SU-DHL-6 (cell line): ENCODE data around the gene ASTN2.

ENCODE experiments used
- H2AFZ ChIP-seq: fragments of 200-600 bp; sonication (generic); 2 replicates; pipeline ENCODE4 v1.6.1; 2014; ENCODE audit warnings: low read depth, mild to moderate bottlenecking, moderate library complexity, mixed read lengths, antibody characterized with exemption, low read length; ENCODE audit not compliant: severe bottlenecking
- H3F3A ChIP-seq: fragments of 200-600 bp; shearing (Covaris generic); 2 replicates; pipeline ENCODE4 v1.6.0; 2016; ENCODE audit warnings: antibody characterized with exemption, mild to moderate bottlenecking; ENCODE audit not compliant: insufficient read depth
- H3K27ac ChIP-seq: fragments of 200-600 bp; sonication (generic); 2 replicates; pipeline ENCODE4 v1.5.1; 2016; ENCODE audit warnings: low read depth, mild to moderate bottlenecking, low read length, moderate library complexity, mixed read lengths
- H3K27me3 ChIP-seq: fragments of 200-600 bp; sonication (generic), shearing (Covaris generic); 2 replicates; pipeline ENCODE4 v1.6.0; 2014; ENCODE audit warnings: mild to moderate bottlenecking, low read length
- H3K36me3 ChIP-seq: fragments of 200-600 bp; sonication (generic); 2 replicates; pipeline ENCODE4 v1.6.1; 2014; ENCODE audit warnings: mild to moderate bottlenecking, low read length, mixed read lengths
- H3K4me2 ChIP-seq: fragments of 300-600, 200-600 bp; shearing (Covaris generic), sonication (generic); 2 replicates; pipeline ENCODE4 v1.6.0; 2014; ENCODE audit warnings: low read length, low read depth, mild to moderate bottlenecking; ENCODE audit not compliant: poor library complexity, severe bottlenecking
- H3K4me3 ChIP-seq: fragments of 200-600 bp; sonication (generic); 2 replicates; pipeline ENCODE4 v1.5.1; 2014; ENCODE audit warnings: antibody characterized with exemption, low read length, mild to moderate bottlenecking, mixed read lengths; ENCODE audit not compliant: insufficient read depth, poor library complexity, severe bottlenecking
- H3K79me2 ChIP-seq: fragments of 200-600 bp; sonication (generic); 2 replicates; pipeline ENCODE4 v1.6.1; 2014; ENCODE audit warnings: mild to moderate bottlenecking, low read length, moderate library complexity; ENCODE audit not compliant: insufficient read depth
- H3K9ac ChIP-seq: fragments of 200-600 bp; sonication (generic); 2 replicates; pipeline ENCODE4 v1.7.0; 2014; ENCODE audit warnings: mild to moderate bottlenecking, low read length
- H3K9me2 ChIP-seq: fragments of 200-600 bp; sonication (generic); replicated peaks from 2 replicates; pipeline ENCODE4 v1.6.1; 2014; ENCODE audit warnings: low read length; ENCODE audit not compliant: insufficient read depth
- H3K9me3 ChIP-seq: fragments of 200-600 bp; sonication (generic); 2 replicates; pipeline ENCODE4 v1.6.1; 2014; ENCODE audit warnings: low read length, mixed read lengths; ENCODE audit not compliant: insufficient read depth
- H4K20me1 ChIP-seq: fragments of 200-600 bp; sonication (generic); 2 replicates; pipeline ENCODE4 v1.6.1; 2014; ENCODE audit warnings: low read depth, mild to moderate bottlenecking, antibody characterized with exemption, low read length, moderate library complexity, mixed read lengths
- CTCF ChIP-seq: fragments of 200-600 bp; sonication (generic); IDR thresholded peaks from one replicate; pipeline ENCODE4 v1.5.1; 2017; ENCODE audit warnings: antibody characterized with exemption, mild to moderate bottlenecking, low read length, moderate library complexity; ENCODE audit not compliant: insufficient read depth, poor library complexity, severe bottlenecking
- EZH2phosphoT487 ChIP-seq: fragments of 200-600 bp; sonication (generic), shearing (Covaris generic); conservative IDR thresholded peaks from 2 replicates; pipeline ENCODE4 v1.6.1; 2018; ENCODE audit warnings: mild to moderate bottlenecking, antibody characterized with exemption, low read length, moderate library complexity, mixed read lengths

Gene ASTN2

GRCh38 chr9:116661037-116661954 lies 753.6 kb downstream of the ASTN2 start:
- no peak overlapping the region for H3K4me3 ChIP-seq
- no peaks in the 10 kb centered on the region for H4K20me1 ChIP-seq
- no peak overlapping the region for H3K4me2 ChIP-seq
- no peaks in the 10 kb centered on the region for H3K9me3 ChIP-seq
- peak; percentile 30 for TF ChIP-seq CTCF
- TF ChIP-seq EZH2phosphoT487, result no peak
- no peaks in the 10 kb centered on the region for H3K36me3 ChIP-seq
- H2AFZ ChIP-seq, result no peak overlapping the region
- no peaks in the 10 kb centered on the region for H3K9me2 ChIP-seq
- no peaks in the 10 kb centered on the region for H3K27me3 ChIP-seq
- H3K9ac ChIP-seq, result no peak overlapping the region
- H3F3A ChIP-seq, result no peaks in the 10 kb centered on the region
- no peaks in the 10 kb centered on the region for H3K79me2 ChIP-seq
- H3K27ac ChIP-seq, result no peak overlapping the region

GRCh38 chr9:116658265-116658664 lies 756.6 kb downstream of the ASTN2 start:
- no peak overlapping the region for H3K27ac ChIP-seq
- H3K9me2 ChIP-seq, result no peaks in the 10 kb centered on the region
- no peak overlapping the region for H3K4me3 ChIP-seq
- no peaks in the 10 kb centered on the region for H3K36me3 ChIP-seq
- TF ChIP-seq CTCF, result no peak
- no peak for TF ChIP-seq EZH2phosphoT487
- H3K4me2 ChIP-seq, result no peak overlapping the region
- H2AFZ ChIP-seq, result no peak overlapping the region
- no peak overlapping the region for H3K9ac ChIP-seq
- H3F3A ChIP-seq, result no peaks in the 10 kb centered on the region
- H4K20me1 ChIP-seq, result no peaks in the 10 kb centered on the region
- H3K9me3 ChIP-seq, result no peaks in the 10 kb centered on the region
- no peaks in the 10 kb centered on the region for H3K79me2 ChIP-seq
- H3K27me3 ChIP-seq, result no peaks in the 10 kb centered on the region

- no peaks in the 10 kb centered on the region for H3F3A ChIP-seq
- H3K4me2 ChIP-seq, result no peak overlapping the region
- H4K20me1 ChIP-seq, result no peaks in the 10 kb centered on the region
- H3K4me3 ChIP-seq, result no peak overlapping the region
- H3K9me3 ChIP-seq, result no peaks in the 10 kb centered on the region
- no peaks in the 10 kb centered on the region for H3K79me2 ChIP-seq
- H2AFZ ChIP-seq, result no peak overlapping the region
- no peak overlapping the region for H3K27ac ChIP-seq
- H3K36me3 ChIP-seq, result no peaks in the 10 kb centered on the region
- no peak overlapping the region for H3K9ac ChIP-seq
- TF ChIP-seq EZH2phosphoT487, result no peak
- no peak for TF ChIP-seq CTCF
- H3K27me3 ChIP-seq, result no peaks in the 10 kb centered on the region
- no peaks in the 10 kb centered on the region for H3K9me2 ChIP-seq
These were observed 757.9 kb downstream of the ASTN2 start for GRCh38 chr9:116656977-116657376.
